Natural killer cell treated with Interleukin-12 subunit alpha and Interleukin-12 subunit beta and Interleukin-15 and Interleukin-18, amount 100 ng/mL, for 72 hours (primary cell): ENCODE data around the gene GGTA1. TPM values are rescaled to one million over a fixed set of nuclear protein-coding genes. Genes with fewer than 3 reads are reported as not detected.
A peak's percentile ranks its signal among the peaks of the same experiment; 100 is the strongest.
"Not testable (repeated sequence)": the region's sequence is repeated elsewhere in the genome, so short reads cannot be mapped to it uniquely, and the experiment has no call there.

Experiments used
- ATAC-seq, 2 donors: fragments of 150-1000 bp; cut with Tn5 transposase in 1 of 2; sonication (Bioruptor Pico), chemical (Tn5 transposase) in 1 of 2; 2 replicates each; pipeline ENCODE4 v1.10.0; 2021
- DNase-seq: peaks from one replicate; pipeline ENCODE4 v3.0.0; 2022; ENCODE audit warnings: low spot score
- H3K27ac Mint-ChIP-seq, 2 donors: 1 replicate in 1 of 2; 2 replicates in 1 of 2; pipeline ENCODE4 v1.8.0; 2022; ENCODE audit warnings: mixed read lengths in 2 of 2, mild to moderate bottlenecking in 1 of 2, moderate library complexity in 1 of 2
- H3K27me3 Mint-ChIP-seq, 2 donors: 1 replicate in 1 of 2; 2 replicates in 1 of 2; pipeline ENCODE4 v1.8.0; 2022; ENCODE audit warnings: mixed read lengths in 2 of 2
- H3K36me3 Mint-ChIP-seq: one replicate; pipeline ENCODE4 v1.8.0; 2022; ENCODE audit warnings: mixed read lengths
- H3K4me1 Mint-ChIP-seq, 2 donors: 1 replicate in 1 of 2; 2 replicates in 1 of 2; pipeline ENCODE4 v1.8.0; 2022; ENCODE audit warnings: low read depth in 2 of 2, mixed read lengths in 2 of 2, mild to moderate bottlenecking in 1 of 2
- H3K4me3 Mint-ChIP-seq: one replicate; pipeline ENCODE4 v1.8.0; 2022; ENCODE audit warnings: mixed read lengths
- H3K9me3 Mint-ChIP-seq: 2 replicates; pipeline ENCODE4 v1.8.0; 2022; ENCODE audit warnings: mixed read lengths
- total RNA-seq, 2 donors: library from RNA; stranded (reverse); gene quantifications; one replicate each; pipeline ENCODE4 v1.2.3, GENCODE V29; 2022

GGTA1 gene
- total RNA-seq, 2 donors from 2014 or later, result not detected

- H3K4me1 Mint-ChIP-seq, result no peaks in the 10 kb centered on the region
- H3K4me3 Mint-ChIP-seq, result no peak overlapping the region
- ATAC-seq (no peak), DNase-seq (no peak)
- H3K9me3 Mint-ChIP-seq, result no peaks in the 10 kb centered on the region
- H3K36me3 Mint-ChIP-seq, result no peaks in the 10 kb centered on the region
- H3K27me3 Mint-ChIP-seq, result peaks cover 15 to 27% of the 10 kb centered on the region in 2 donors
- no peak overlapping the region for H3K27ac Mint-ChIP-seq
Measured at GRCh38 chr9:121518634-121519033, 19.0 kb upstream of the GGTA1 start.

- H3K36me3 Mint-ChIP-seq, H3K27me3 Mint-ChIP-seq, DNase-seq, H3K9me3 Mint-ChIP-seq, ATAC-seq, H3K4me3 Mint-ChIP-seq, H3K4me1 Mint-ChIP-seq, H3K27ac Mint-ChIP-seq: not testable (repeated sequence)
Measured at GRCh38 chr9:121513166-121513565, 13.5 kb upstream of the GGTA1 start.

- Mint-ChIP-seq H3K4me1 (no peaks in the 10 kb centered on the region), H3K27ac (no peak overlapping the region), H3K36me3 (no peaks in the 10 kb centered on the region), H3K4me3 (no peak overlapping the region), H3K27me3 (peaks cover 6 to 10% of the 10 kb centered on the region in 2 donors), H3K9me3 (no peaks in the 10 kb centered on the region)
- ATAC-seq (no peak), DNase-seq (no peak)
Measured at GRCh38 chr9:121510766-121511550, 11.3 kb upstream of the GGTA1 start.

- no peak for DNase-seq
- Mint-ChIP-seq H3K4me1 (no peaks in the 10 kb centered on the region), H3K27me3 (peaks cover 10 to 18% of the 10 kb centered on the region in 2 donors), H3K9me3 (no peaks in the 10 kb centered on the region), H3K36me3 (no peaks in the 10 kb centered on the region), H3K27ac (no peak overlapping the region), H3K4me3 (no peak overlapping the region)
- ATAC-seq, result no peak
Measured at GRCh38 chr9:121509180-121509579, 9.5 kb upstream of the GGTA1 start.

GRCh38 chr9:121508415-121508814, 8.8 kb upstream of the GGTA1 start:
- peaks cover 16 to 23% of the 10 kb centered on the region in 2 donors for H3K27me3 Mint-ChIP-seq
- no peak for DNase-seq
- no peak overlapping the region for H3K27ac Mint-ChIP-seq
- no peaks in the 10 kb centered on the region for H3K9me3 Mint-ChIP-seq
- H3K4me1 Mint-ChIP-seq, result no peaks in the 10 kb centered on the region
- no peaks in the 10 kb centered on the region for H3K36me3 Mint-ChIP-seq
- H3K4me3 Mint-ChIP-seq, result no peak overlapping the region
- no peak for ATAC-seq

DNA sequence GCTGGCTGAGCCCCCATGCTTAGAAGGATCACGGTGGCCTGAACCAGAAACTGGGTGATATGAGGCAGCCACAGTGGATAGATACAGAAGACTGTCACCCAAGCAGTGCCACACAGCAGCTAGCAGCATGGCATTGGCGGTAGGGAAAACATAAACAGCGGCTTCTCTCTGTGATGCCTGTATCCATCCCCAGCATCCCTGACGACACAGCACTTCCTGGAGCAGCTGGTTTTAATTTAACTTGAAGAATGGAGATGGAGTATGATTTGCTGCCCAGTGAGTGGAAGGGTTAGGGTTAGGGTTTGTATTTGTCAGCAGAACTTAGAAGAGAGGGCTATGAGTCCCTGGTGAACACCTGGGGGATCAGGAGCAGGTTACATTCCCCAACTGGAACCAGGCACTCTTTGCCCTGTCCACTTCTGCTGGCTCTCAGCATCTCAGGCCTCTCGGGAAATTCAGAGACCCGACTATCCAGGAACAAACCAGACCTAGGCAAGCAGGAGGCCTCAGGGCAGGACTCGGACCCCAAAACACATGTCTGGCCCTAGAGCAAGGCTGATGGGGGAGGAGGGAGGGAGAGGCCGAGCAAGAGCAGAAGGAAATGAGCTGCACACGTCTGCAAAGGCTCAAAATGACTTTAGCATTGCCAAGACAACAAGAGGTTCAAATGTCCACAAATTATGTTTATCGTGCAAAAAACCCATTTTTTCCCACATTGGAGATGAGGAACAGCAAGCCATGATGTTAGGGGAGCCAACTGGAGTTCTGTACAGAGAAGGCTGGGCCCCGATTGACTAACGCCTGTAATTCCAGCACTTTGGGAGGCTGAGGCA, 6.5 kb upstream of the GGTA1 start:
- Mint-ChIP-seq H3K4me3 (no peak overlapping the region), H3K27me3 (peaks cover 27 to 29% of the 10 kb centered on the region in 2 donors), H3K4me1 (no peaks in the 10 kb centered on the region), H3K36me3 (no peaks in the 10 kb centered on the region), H3K27ac (no peak overlapping the region), H3K9me3 (no peaks in the 10 kb centered on the region)
- no peak for ATAC-seq
- no peak for DNase-seq

DNA sequence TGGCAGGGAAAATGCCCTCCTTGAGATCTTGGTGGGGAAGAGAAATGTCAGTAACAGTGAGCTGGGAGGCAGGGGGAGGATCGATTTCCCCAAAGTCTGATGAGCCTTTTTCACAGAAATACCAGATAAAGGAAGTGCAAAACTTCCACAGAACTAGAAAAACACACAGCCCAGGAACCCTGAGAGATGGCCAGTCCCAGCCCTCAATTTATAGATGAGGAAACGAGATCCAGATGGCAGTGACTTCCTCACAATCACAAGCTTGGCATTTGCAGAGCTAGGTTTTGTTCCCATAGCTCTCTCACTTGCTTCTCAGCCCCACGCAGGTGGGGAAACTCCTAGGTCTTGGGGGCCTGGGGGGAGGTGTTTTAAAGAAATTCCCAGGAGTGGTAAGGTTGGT, 3.8 kb upstream of the GGTA1 start:
- no peaks in the 10 kb centered on the region for H3K36me3 Mint-ChIP-seq
- no peak for DNase-seq
- peaks cover 36 to 46% of the 10 kb centered on the region in 2 donors for H3K27me3 Mint-ChIP-seq
- H3K4me3 Mint-ChIP-seq, result no peak overlapping the region
- no peaks in the 10 kb centered on the region for H3K9me3 Mint-ChIP-seq
- peaks cover 8 to 10% of the 10 kb centered on the region in 2 donors for H3K4me1 Mint-ChIP-seq
- no peak overlapping the region for H3K27ac Mint-ChIP-seq
- no peak for ATAC-seq

GRCh38 chr9:121500165-121500478, 478 bp upstream of the GGTA1 start:
- Mint-ChIP-seq H3K4me1 (peaks cover 14 to 15% of the 10 kb centered on the region in 2 donors), H3K27me3 (peaks cover 52 to 54% of the 10 kb centered on the region in 2 donors), H3K36me3 (no peaks in the 10 kb centered on the region), H3K4me3 (peak overlapping the region; percentile 27), H3K9me3 (no peaks in the 10 kb centered on the region), H3K27ac (no peak overlapping the region)
- ATAC-seq (peak in 1 of 2 donors; percentile 17), DNase-seq (no peak)

DNA sequence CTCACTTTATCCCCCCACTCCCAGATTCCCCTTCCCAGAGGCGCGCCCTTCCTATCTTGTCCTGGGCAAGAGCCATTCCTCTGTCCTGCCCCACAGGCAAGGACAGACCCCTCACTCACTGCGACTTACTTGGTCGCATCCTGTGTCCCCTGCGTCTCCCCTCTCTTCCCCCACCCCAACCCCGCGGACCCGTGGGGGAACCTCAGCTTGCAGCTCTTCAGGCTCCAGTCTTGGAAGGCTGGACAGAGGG, 542 bp downstream of the GGTA1 start:
- Mint-ChIP-seq H3K4me1 (peaks cover 14 to 15% of the 10 kb centered on the region in 2 donors), H3K27me3 (peaks cover 52 to 53% of the 10 kb centered on the region in 2 donors), H3K9me3 (no peaks in the 10 kb centered on the region), H3K27ac (no peak overlapping the region), H3K36me3 (no peaks in the 10 kb centered on the region), H3K4me3 (peak overlapping the region; percentile 69)
- DNase-seq, result no peak
- peak in 1 of 2 donors; percentile 28 for ATAC-seq

GRCh38 chr9:121498487-121499176, 1.0 kb downstream of the GGTA1 start:
- no peak for DNase-seq
- peaks cover 49 to 50% of the 10 kb centered on the region in 2 donors for H3K27me3 Mint-ChIP-seq
- no peaks in the 10 kb centered on the region for H3K9me3 Mint-ChIP-seq
- peak in 1 of 2 donors; percentile 17 for ATAC-seq
- no peak overlapping the region for H3K27ac Mint-ChIP-seq
- H3K4me1 Mint-ChIP-seq, result peaks cover 14 to 15% of the 10 kb centered on the region in 2 donors
- H3K4me3 Mint-ChIP-seq, result peak overlapping the region; percentile 69
- no peaks in the 10 kb centered on the region for H3K36me3 Mint-ChIP-seq

DNA sequence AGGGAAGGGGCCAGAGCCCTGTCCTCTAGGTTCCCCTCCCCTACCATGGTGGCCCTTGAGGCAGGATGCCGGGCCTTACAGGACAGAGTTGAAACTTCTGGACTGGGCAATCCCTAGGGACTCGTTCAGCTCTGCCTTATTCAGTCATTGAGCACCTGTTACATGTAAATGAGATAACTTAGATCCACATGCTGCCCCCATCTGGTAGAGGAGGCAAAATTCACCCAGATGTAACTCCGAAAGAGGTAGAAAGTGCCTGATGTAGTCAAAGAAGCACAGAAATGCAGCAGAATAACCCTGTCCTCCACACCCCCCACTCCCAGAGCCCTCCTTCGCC, 1.5 kb downstream of the GGTA1 start:
- peak overlapping the region; percentile 69 for H3K4me3 Mint-ChIP-seq
- peaks cover 14 to 15% of the 10 kb centered on the region in 2 donors for H3K4me1 Mint-ChIP-seq
- no peak overlapping the region for H3K27ac Mint-ChIP-seq
- peaks cover 44 to 45% of the 10 kb centered on the region in 2 donors for H3K27me3 Mint-ChIP-seq
- DNase-seq (no peak), ATAC-seq (peak; percentile 49 to 59)
- no peaks in the 10 kb centered on the region for H3K9me3 Mint-ChIP-seq
- H3K36me3 Mint-ChIP-seq, result no peaks in the 10 kb centered on the region

DNA sequence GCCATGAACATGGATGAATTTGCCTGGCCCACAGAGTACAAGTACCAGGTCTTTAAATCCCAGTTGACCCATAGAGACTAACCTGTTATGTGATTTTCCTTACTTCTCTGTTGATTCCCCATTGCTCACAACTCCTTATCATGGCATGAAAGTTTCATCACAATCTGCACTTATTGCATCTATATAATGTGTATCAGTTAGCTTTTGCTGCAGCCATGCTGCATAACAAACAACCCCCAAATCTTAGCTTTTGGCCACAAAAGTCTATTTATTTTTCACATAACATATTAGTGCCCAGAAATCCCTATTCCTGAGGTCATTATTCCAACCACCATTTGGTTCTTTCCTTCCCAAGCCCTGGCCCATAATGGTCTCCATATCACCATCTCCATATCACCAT, 3.7 kb downstream of the GGTA1 start:
- H3K9me3 Mint-ChIP-seq, result no peaks in the 10 kb centered on the region
- no peak for DNase-seq
- H3K27me3 Mint-ChIP-seq, result peaks cover 37 to 38% of the 10 kb centered on the region in 2 donors
- no peaks in the 10 kb centered on the region for H3K36me3 Mint-ChIP-seq
- no peak for ATAC-seq
- peaks cover 14 to 15% of the 10 kb centered on the region in 2 donors for H3K4me1 Mint-ChIP-seq
- no peak overlapping the region for H3K4me3 Mint-ChIP-seq
- no peak overlapping the region for H3K27ac Mint-ChIP-seq

DNA sequence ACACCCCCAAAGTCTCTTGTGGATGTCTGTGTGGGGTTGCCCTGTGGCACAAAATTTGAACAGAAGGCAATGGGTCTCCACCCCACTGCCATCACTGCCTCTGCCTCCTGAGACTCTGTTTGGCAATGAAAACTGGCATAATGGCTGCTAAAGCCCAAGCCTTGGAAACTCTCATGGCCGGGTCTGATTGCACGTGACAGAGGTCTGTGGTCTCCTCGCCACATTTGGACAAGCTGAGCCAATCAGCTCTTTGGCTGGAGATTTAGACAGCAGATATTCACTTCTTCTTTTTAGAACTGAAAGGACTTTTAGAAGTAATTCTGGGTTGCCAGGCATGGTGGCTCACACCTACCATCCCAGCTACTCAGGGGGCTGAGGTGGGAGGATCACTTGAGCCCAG, 5.5 kb downstream of the GGTA1 start:
- Mint-ChIP-seq H3K36me3 (no peaks in the 10 kb centered on the region), H3K27ac (no peak overlapping the region), H3K9me3 (no peaks in the 10 kb centered on the region)

GRCh38 chr9:121491111-121491510, 8.5 kb downstream of the GGTA1 start:
- Mint-ChIP-seq H3K36me3 (no peaks in the 10 kb centered on the region), H3K9me3 (no peaks in the 10 kb centered on the region), H3K4me1 (no peaks in the 10 kb centered on the region), H3K4me3 (no peak overlapping the region), H3K27me3 (peaks cover 8 to 10% of the 10 kb centered on the region in 2 donors), H3K27ac (no peak overlapping the region)
- ATAC-seq, result no peak
- no peak for DNase-seq

More for the DNA sequence above, 5.5 kb downstream of the GGTA1 start:
- peaks cover 10 to 14% of the 10 kb centered on the region in 2 donors for H3K4me1 Mint-ChIP-seq
- H3K4me3 Mint-ChIP-seq, result no peak overlapping the region
- peaks cover 29 to 35% of the 10 kb centered on the region in 2 donors for H3K27me3 Mint-ChIP-seq
- ATAC-seq (no peak), DNase-seq (no peak)
